ENCODE results near the gene FAM217A. TPM values are rescaled to one million over a fixed set of nuclear protein-coding genes. Genes with fewer than 3 reads are reported as not detected.
A peak's percentile ranks its signal among the peaks of the same experiment; 100 is the strongest.

Gene FAM217A
- total RNA-seq, 1 experiment from 2014 or later = not detected

DNA sequence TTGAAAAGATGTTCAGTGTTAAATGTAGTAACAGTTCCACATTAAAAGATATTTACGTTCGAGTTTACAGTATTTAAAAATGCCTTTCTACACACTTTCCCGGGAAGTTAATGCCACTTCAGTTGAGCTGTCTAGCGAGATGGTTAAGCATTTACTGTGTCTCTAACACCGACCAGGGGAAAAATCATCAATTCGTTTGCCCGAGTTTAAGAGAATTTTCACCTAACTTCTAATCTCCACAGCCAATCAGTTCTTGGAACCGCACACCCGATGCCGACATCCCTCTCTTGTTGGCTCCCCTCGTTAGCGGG is 58.2 kb downstream of the FAM217A start:
- Mint-ChIP-seq H3K27me3 (ENCODE audit: insufficient read depth, unreplicated experiment) (no peaks in the 10 kb centered on the region), H3K9me3 (ENCODE audit: unreplicated experiment) (no peaks in the 10 kb centered on the region), H3K36me3 (ENCODE audit: insufficient read depth, unreplicated experiment) (peaks cover 23% of the 10 kb centered on the region), H3K4me1 (ENCODE audit: low read depth, unreplicated experiment) (peaks cover 7% of the 10 kb centered on the region), H3K4me3 (ENCODE audit: unreplicated experiment) (peak overlapping the region; percentile 98), H3K27ac (ENCODE audit: unreplicated experiment) (peak overlapping the region; percentile 99)
- Histone ChIP-seq H3K4me3 (ENCODE audit: low read depth, low read length) (peak overlapping the region; percentile 89), H3K4me1 (peaks cover 17% of the 10 kb centered on the region), H3K36me3 (ENCODE audit: control insufficient read depth, insufficient read depth, low read length) (no peaks in the 10 kb centered on the region), H3K9me3 (no peaks in the 10 kb centered on the region), H3K27me3 (replicated peaks; ENCODE audit: control insufficient read depth, insufficient read depth, low read length) (no peaks in the 10 kb centered on the region)
- TF ChIP-seq, protein P1, sequence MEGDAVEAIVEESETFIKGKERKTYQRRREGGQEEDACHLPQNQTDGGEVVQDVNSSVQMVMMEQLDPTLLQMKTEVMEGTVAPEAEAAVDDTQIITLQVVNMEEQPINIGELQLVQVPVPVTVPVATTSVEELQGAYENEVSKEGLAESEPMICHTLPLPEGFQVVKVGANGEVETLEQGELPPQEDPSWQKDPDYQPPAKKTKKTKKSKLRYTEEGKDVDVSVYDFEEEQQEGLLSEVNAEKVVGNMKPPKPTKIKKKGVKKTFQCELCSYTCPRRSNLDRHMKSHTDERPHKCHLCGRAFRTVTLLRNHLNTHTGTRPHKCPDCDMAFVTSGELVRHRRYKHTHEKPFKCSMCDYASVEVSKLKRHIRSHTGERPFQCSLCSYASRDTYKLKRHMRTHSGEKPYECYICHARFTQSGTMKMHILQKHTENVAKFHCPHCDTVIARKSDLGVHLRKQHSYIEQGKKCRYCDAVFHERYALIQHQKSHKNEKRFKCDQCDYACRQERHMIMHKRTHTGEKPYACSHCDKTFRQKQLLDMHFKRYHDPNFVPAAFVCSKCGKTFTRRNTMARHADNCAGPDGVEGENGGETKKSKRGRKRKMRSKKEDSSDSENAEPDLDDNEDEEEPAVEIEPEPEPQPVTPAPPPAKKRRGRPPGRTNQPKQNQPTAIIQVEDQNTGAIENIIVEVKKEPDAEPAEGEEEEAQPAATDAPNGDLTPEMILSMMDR (IDR thresholded peaks at IDR 0.05; ENCODE audit: insufficient read depth in 1 of 2, low read depth in 1 of 2, low read length in 1 of 2, severe bottlenecking in 1 of 2, unreplicated experiment in 1 of 2) = no peak
- TSS peak; percentile 5 for BruUV-seq (replicated peaks)
- DNase-seq = no peak
- intact Hi-C loops (cut with micrococcal nuclease; ENCODE audit: unreplicated experiment) = no loop called here
- ChIA-PET CTCF (interaction anchor here (0.7 to 2.4 kb wide), 6 partner anchors 13 to 272 kb away, joined by 3 to 8 read pairs (median 4); partner anchors contain the start of gene ECI2), POLR2A (interaction anchor here (0.5 to 1.5 kb wide), 8 partner anchors 12 to 982 kb away, joined by 3 to 10 read pairs (median 3); partner anchors contain the start of gene ECI2)

- H3K4me3 ChIP-seq (ENCODE audit: low read depth, low read length) = peak overlapping the region; percentile 73
- Mint-ChIP-seq H3K27ac (ENCODE audit: unreplicated experiment) (peak overlapping the region; percentile 94), H3K27me3 (ENCODE audit: insufficient read depth, unreplicated experiment) (no peaks in the 10 kb centered on the region), H3K9me3 (ENCODE audit: unreplicated experiment) (no peaks in the 10 kb centered on the region), H3K4me3 (ENCODE audit: unreplicated experiment) (peak overlapping the region; percentile 91), H3K36me3 (ENCODE audit: insufficient read depth, unreplicated experiment) (peaks cover 23% of the 10 kb centered on the region), H3K4me1 (ENCODE audit: low read depth, unreplicated experiment) (peaks cover 7% of the 10 kb centered on the region)
- DNase-seq = no peak
- no peaks in the 10 kb centered on the region for H3K9me3 ChIP-seq
- TF ChIP-seq, protein P1 (IDR thresholded peaks at IDR 0.05; ENCODE audit: insufficient read depth in 1 of 2, low read depth in 1 of 2, low read length in 1 of 2, severe bottlenecking in 1 of 2, unreplicated experiment in 1 of 2) = no peak
- H3K27me3 ChIP-seq (replicated peaks; ENCODE audit: control insufficient read depth, insufficient read depth, low read length) = no peaks in the 10 kb centered on the region
- intact Hi-C loops (cut with micrococcal nuclease; ENCODE audit: unreplicated experiment) = no loop called here
- H3K4me1 ChIP-seq = peaks cover 17% of the 10 kb centered on the region
- BruUV-seq (replicated peaks) = no TSS peak
- ChIA-PET CTCF (interaction anchor here (1.7 kb wide), 1 partner anchor 11 kb away, joined by 6 read pairs; no protein-coding TSS in a partner anchor), POLR2A (interaction anchor here (1.2 kb wide), 1 partner anchor 117 kb away, joined by 3 read pairs; the partner anchor contains the start of gene ECI2)
- H3K36me3 ChIP-seq (ENCODE audit: control insufficient read depth, insufficient read depth, low read length) = no peaks in the 10 kb centered on the region
Measured at GRCh38 chr6:4018924-4019236, 60.1 kb downstream of the FAM217A start.

Other genes with a start within 250 kb of the FAM217A start
- gene FAM50B, start 229.8 kb downstream of the FAM217A start, total RNA-seq (2022) = not detected in 2 replicates
- 21.1 and 24.6 TPM in 2 replicates for gene ECI2, start 56.4 kb upstream of the FAM217A start, total RNA-seq (2022)